Thoracic aorta (tissue), 2 donors: ENCODE measurements around the gene SAC3D1. TPM values are rescaled to one million over a fixed set of nuclear protein-coding genes. Genes with fewer than 3 reads are reported as not detected.

ENCODE experiments used
- ATAC-seq: fragments of 150-250 bp; one replicate; pipeline ENCODE4 v1.8.0; 2017; ENCODE audit warnings: low read depth; ENCODE audit not compliant: insufficient number of reproducible peaks, low FRiP score
- DNase-seq: peaks from one replicate; pipeline ENCODE4 v3.0.0-alpha.2; 2020; ENCODE audit warnings: low spot score
- H3K27ac ChIP-seq, 2 donors: fragments of 200-600 bp; sonication (generic); 1 replicate in 1 of 2; 2 replicates in 1 of 2; pipeline ENCODE4 v1.5.1; 2016; ENCODE audit warnings: mild to moderate bottlenecking in 2 of 2, moderate library complexity in 2 of 2
- H3K27me3 ChIP-seq: fragments of 200-600 bp; sonication (generic); replicated peaks from 2 replicates; pipeline ENCODE4 v1.6.0; 2016; ENCODE audit warnings: mild to moderate bottlenecking; ENCODE audit not compliant: insufficient read depth
- H3K36me3 ChIP-seq: fragments of 200-600 bp; sonication (generic); one replicate; pipeline ENCODE4 v1.5.1; 2016
- H3K4me1 ChIP-seq, 2 donors: fragments of 200-600 bp; sonication (generic); 1 replicate in 1 of 2; 2 replicates in 1 of 2; pipeline versions ENCODE4 v1.5.1 to v1.6.0; 2016; ENCODE audit warnings: low read depth in 2 of 2, mild to moderate bottlenecking in 1 of 2; ENCODE audit not compliant: control insufficient read depth in 1 of 2
- H3K4me3 ChIP-seq: fragments of 200-600 bp; sonication (generic); 2 replicates; pipeline ENCODE4 v1.5.1; 2016; ENCODE audit warnings: mild to moderate bottlenecking
- H3K9me3 ChIP-seq: fragments of 200-600 bp; sonication (generic); 2 replicates; pipeline ENCODE4 v1.5.1; 2016
- CTCF ChIP-seq: fragments of 200-600 bp; sonication (generic); IDR thresholded peaks from one replicate; pipeline ENCODE4 v1.5.1; 2019; ENCODE audit warnings: antibody characterized with exemption
- total RNA-seq, 2 donors: library from RNA; depleted of rRNA; stranded (reverse); fragments of >200 nt; gene quantifications; one replicate each; pipeline versions ENCODE4 v1.1.0 to v1.2.3, GENCODE V29; 2016

SAC3D1 gene
- total RNA-seq, 2 donors from 2014 or later, result 4.7 to 18.0 TPM

DNA sequence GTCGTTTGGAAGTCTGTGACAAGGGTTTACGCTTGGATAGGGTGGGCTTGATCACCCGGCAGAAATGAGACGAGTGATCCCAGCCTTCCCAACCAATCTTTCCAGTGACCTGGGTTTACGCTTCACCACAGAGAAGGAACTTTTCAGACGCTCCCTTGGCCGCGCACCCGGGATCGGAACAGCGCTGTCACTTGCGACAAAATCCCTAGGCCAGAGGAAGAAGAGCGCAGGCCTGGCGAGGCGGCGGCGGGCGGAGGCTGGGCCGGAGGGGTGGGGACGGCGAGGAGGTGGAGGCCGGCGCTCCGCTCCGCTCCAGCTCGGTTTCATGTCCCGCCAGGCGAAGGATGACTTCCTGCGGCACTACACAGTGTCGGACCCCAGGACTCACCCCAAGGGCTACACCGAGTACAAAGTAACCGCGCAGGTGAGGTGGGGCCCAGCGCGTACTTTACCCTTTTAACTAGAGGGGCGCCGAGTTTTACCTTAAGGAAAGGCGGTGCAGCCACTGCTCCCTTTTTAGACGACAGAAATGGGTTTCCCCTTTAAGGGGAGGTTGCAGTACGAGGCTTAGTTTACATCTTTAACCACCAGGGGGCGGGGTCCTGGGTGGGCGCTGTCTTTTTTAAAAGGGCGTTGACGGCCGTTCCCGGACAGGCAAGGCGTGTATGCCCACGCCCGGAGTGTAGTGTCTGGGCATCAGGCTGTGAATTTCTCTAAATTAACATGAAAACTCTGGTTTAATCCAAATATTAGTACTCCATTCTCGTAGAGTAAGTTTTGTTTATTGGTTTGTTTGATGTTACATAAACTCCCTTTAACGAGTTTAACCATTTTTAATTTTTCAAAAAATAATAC is 13.6 kb upstream of the SAC3D1 start, which contains the start of gene SNX15:
TSS of gene SNX15 (plus strand) at position 227 of the 855 bp plus-strand sequence. CDS start at position 326, 99 bp downstream.
- Histone ChIP-seq H3K4me3 (peak within 1 kb of the TSS; percentile 75), H3K27me3 (no peaks in the 10 kb centered on the region), H3K9me3 (no peaks in the 10 kb centered on the region), H3K36me3 (peaks cover 12% of the 10 kb centered on the region), H3K27ac (peak within 1 kb of the TSS; percentile 75 to 77), H3K4me1 (peaks cover 7 to 14% of the 10 kb centered on the region in 2 donors)
- peak; percentile 86 for TF ChIP-seq CTCF
- peak; percentile 94 for ATAC-seq
- peak; percentile 86 for DNase-seq

DNA sequence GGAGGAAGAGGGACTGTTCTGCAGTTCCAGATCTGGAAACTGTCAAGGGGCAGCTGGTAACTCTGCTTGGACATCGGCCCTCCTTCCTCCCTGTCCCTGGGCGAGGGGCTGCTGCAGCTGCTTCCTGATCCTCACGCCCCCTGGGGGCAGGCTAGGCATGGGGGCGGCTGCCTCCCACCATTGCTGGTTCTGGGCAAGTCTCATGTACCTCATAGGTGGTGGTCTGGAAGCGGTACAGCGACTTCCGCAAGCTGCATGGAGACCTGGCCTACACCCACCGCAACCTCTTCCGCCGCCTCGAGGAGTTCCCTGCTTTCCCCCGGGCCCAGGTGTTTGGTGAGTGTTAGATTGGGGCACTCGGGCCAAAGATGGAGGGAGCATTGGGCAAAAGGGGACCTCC is 8.8 kb upstream of the SAC3D1 start:
- H3K36me3 ChIP-seq, result peaks cover 46% of the 10 kb centered on the region
- DNase-seq (no peak), ATAC-seq (no peak)
- H3K4me1 ChIP-seq, result peaks cover 7 to 9% of the 10 kb centered on the region in 2 donors
- no peak overlapping the region for H3K4me3 ChIP-seq
- TF ChIP-seq CTCF, result no peak
- H3K27ac ChIP-seq, result no peak overlapping the region
- H3K27me3 ChIP-seq, result no peaks in the 10 kb centered on the region
- H3K9me3 ChIP-seq, result no peaks in the 10 kb centered on the region

GRCh38 chr11:65034423-65034822 is 6.6 kb upstream of the SAC3D1 start:
- H3K36me3 ChIP-seq, result peaks cover 62% of the 10 kb centered on the region
- ATAC-seq, result no peak

GRCh38 chr11:65035579-65035978 is 5.4 kb upstream of the SAC3D1 start:
- no peak overlapping the region for H3K27ac ChIP-seq
- H3K9me3 ChIP-seq, result no peaks in the 10 kb centered on the region
- H3K27me3 ChIP-seq, result no peaks in the 10 kb centered on the region
- H3K4me3 ChIP-seq, result no peak overlapping the region
- DNase-seq, result no peak
- H3K4me1 ChIP-seq, result no peaks in the 10 kb centered on the region
- no peak for TF ChIP-seq CTCF
- no peak for ATAC-seq
- H3K36me3 ChIP-seq, result peaks cover 63% of the 10 kb centered on the region

More at GRCh38 chr11:65034423-65034822, 6.6 kb upstream of the SAC3D1 start:
- DNase-seq, result no peak
- no peak for TF ChIP-seq CTCF
- H3K4me3 ChIP-seq, result no peak overlapping the region
- no peak overlapping the region for H3K27ac ChIP-seq
- no peaks in the 10 kb centered on the region for H3K27me3 ChIP-seq
- no peaks in the 10 kb centered on the region for H3K4me1 ChIP-seq
- H3K9me3 ChIP-seq, result no peaks in the 10 kb centered on the region

- ATAC-seq, result no peak
These were observed 4.1 kb upstream of the SAC3D1 start for GRCh38 chr11:65036931-65037330.

More at GRCh38 chr11:65036931-65037330, 4.1 kb upstream of the SAC3D1 start:
- Histone ChIP-seq H3K27me3 (no peaks in the 10 kb centered on the region), H3K36me3 (peaks cover 56% of the 10 kb centered on the region), H3K4me1 (peaks cover 3 to 5% of the 10 kb centered on the region in 2 donors), H3K27ac (peak overlapping the region in 1 of 2 donors; percentile 17), H3K4me3 (no peak overlapping the region), H3K9me3 (no peaks in the 10 kb centered on the region)
- no peak for TF ChIP-seq CTCF
- DNase-seq, result no peak
